Upper lobe of left lung (tissue), 6 donors: ENCODE results near the gene PLXND1. TPM values are rescaled to one million over a fixed set of nuclear protein-coding genes. Genes with fewer than 3 reads are reported as not detected.

Experiments
- ATAC-seq, 2 donors: fragments of 200-7000 bp; cut with Tn5 transposase; one replicate each; pipeline ENCODE4 v1.9.1; 2022; ENCODE audit warnings: mild to moderate bottlenecking in 2 of 2, moderate library complexity in 2 of 2; ENCODE audit not compliant: low FRiP score in 2 of 2
- DNase-seq, 2 donors: peaks; one replicate each; pipeline ENCODE4 v3.0.0-alpha.2; 2019 to 2020
- H3K27ac ChIP-seq, 4 donors: fragments of 200-600 bp; sonication (generic); one replicate each; pipeline ENCODE4 v1.5.1; 2016 to 2019
- H3K27me3 ChIP-seq, 4 donors: fragments of 200-600 bp; sonication (generic); one replicate each; pipeline ENCODE4 v1.5.1; 2017 to 2019
- H3K36me3 ChIP-seq, 4 donors: fragments of 200-600 bp; sonication (generic); one replicate each; pipeline ENCODE4 v1.5.1; 2016 to 2019
- H3K4me1 ChIP-seq, 4 donors: fragments of 200-600 bp; sonication (generic); one replicate each; pipeline ENCODE4 v1.5.1; 2018 to 2019
- H3K4me3 ChIP-seq, 4 donors: fragments of 200-600 bp; sonication (generic); one replicate each; pipeline ENCODE4 v1.5.1; 2017 to 2019; ENCODE audit warnings: mild to moderate bottlenecking in 2 of 4, moderate library complexity in 1 of 4
- H3K9me3 ChIP-seq, 4 donors: fragments of 200-600 bp; sonication (generic); one replicate each; pipeline ENCODE4 v1.5.1; 2018 to 2019
- CTCF ChIP-seq, 6 experiments: fragments of 450-650 bp in 4 of 6; fragments of 200-600 bp in 2 of 6; sonication (generic) in 2 of 6; IDR thresholded peaks; one replicate each; pipeline ENCODE4 v1.5.1; 2016 to 2019; ENCODE audit warnings: antibody characterized with exemption in 6 of 6
- EP300 ChIP-seq, 4 donors: sonication (generic); formaldehyde crosslinking; IDR thresholded peaks; one replicate each; pipeline ENCODE4 v1.5.1; 2017; ENCODE audit warnings: antibody characterized with exemption in 4 of 4, control low read depth in 2 of 4
- POLR2A ChIP-seq, 4 donors: fragments of 450-650 bp; IDR thresholded peaks; one replicate each; pipeline ENCODE4 v1.5.1; 2016 to 2017; ENCODE audit warnings: antibody characterized with exemption in 4 of 4, mild to moderate bottlenecking in 2 of 4
- POLR2AphosphoS5 ChIP-seq, 2 donors: sonication (generic); formaldehyde crosslinking; IDR thresholded peaks; one replicate each; pipeline ENCODE4 v1.5.1; 2017; ENCODE audit warnings: antibody characterized with exemption in 2 of 2
- WGBS, 2 donors: methylation state at CpG; one replicate each; pipeline ENCODE4 v1.1.5; 2017 to 2018; 5-methylcytosine and 5-hydroxymethylcytosine counted together
- total RNA-seq, 6 donors: library from RNA; depleted of rRNA in 4 of 6; stranded (reverse); fragments of >200 nt in 4 of 6; gene quantifications; one replicate each; pipeline versions ENCODE4 v1.1.0 to v1.2.1, GENCODE V29; 2016 to 2021
- donor health status: DM: no; HTN: no; CAD: no; lungs with moderate emphysema.
- donor health status: DM: no; HTN: yes; CAD: no; lungs with severe emphysema.

Gene PLXND1
- total RNA-seq, 6 donors from 2014 or later = 95.3 to 607 (median 227) TPM

- TF ChIP-seq POLR2A (IDR thresholded peaks at IDR 0.05) = no peak
- no peak for TF ChIP-seq EP300 (IDR thresholded peaks at IDR 0.05)
- no peak for TF ChIP-seq CTCF (IDR thresholded peaks at IDR 0.05)
- no peak for TF ChIP-seq POLR2AphosphoS5 (IDR thresholded peaks at IDR 0.05)
- Histone ChIP-seq H3K36me3 (peaks cover 0 to 17% (median 8%) of the 10 kb centered on the region in 4 donors), H3K27ac (no peak overlapping the region), H3K27me3 (no peaks in the 10 kb centered on the region), H3K9me3 (no peaks in the 10 kb centered on the region), H3K4me3 (no peak overlapping the region), H3K4me1 (no peaks in the 10 kb centered on the region)
- DNase-seq (no peak), ATAC-seq (no peak)
- WGBS, 2 donors = 96 to 97% methylated on average over 4 to 5 of the region's 5 CpGs
Measured at GRCh38 chr3:129522953-129523352, 83.5 kb downstream of the PLXND1 start.

- Histone ChIP-seq H3K27me3 (no peaks in the 10 kb centered on the region), H3K36me3 (peaks cover 0 to 30% (median 8%) of the 10 kb centered on the region in 4 donors), H3K27ac (no peak overlapping the region), H3K9me3 (no peaks in the 10 kb centered on the region), H3K4me3 (no peak overlapping the region), H3K4me1 (no peaks in the 10 kb centered on the region)
- TF ChIP-seq POLR2AphosphoS5 (IDR thresholded peaks at IDR 0.05) (no peak), POLR2A (IDR thresholded peaks at IDR 0.05) (no peak), EP300 (IDR thresholded peaks at IDR 0.05) (no peak), CTCF (IDR thresholded peaks at IDR 0.05) (no peak)
- DNase-seq (no peak), ATAC-seq (no peak)
- 86 to 88% methylated on average over 8 of the region's 8 CpGs for WGBS, 2 donors
Measured at GRCh38 chr3:129521611-129522010, 84.9 kb downstream of the PLXND1 start.

DNA sequence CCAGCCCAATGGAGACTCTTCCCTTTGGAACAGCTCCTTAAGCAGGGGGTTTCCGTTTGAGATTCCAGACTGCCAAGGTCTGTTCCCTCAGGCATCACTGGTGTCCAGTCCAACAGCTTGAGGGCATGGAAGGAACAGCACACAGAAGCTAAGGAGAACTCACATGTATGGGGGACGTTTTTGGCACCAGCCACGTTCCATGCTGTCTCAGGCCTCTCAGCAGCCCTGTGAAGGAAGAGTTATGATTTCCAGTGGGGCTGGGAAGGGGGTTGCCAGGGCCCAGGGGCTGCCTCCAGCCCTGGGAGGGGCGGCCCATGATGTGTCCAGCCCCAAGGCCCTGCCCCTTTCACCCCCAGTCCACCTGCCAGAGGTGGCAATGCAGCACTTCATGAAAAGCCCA, 85.5 kb downstream of the PLXND1 start:
- H3K4me3 ChIP-seq = no peak overlapping the region
- no peaks in the 10 kb centered on the region for H3K4me1 ChIP-seq
- TF ChIP-seq EP300 (IDR thresholded peaks at IDR 0.05) = no peak
- TF ChIP-seq POLR2A (IDR thresholded peaks at IDR 0.05) = no peak
- ATAC-seq = no peak
- no peaks in the 10 kb centered on the region for H3K27me3 ChIP-seq
- peaks cover 0 to 33% (median 8%) of the 10 kb centered on the region in 4 donors for H3K36me3 ChIP-seq
- DNase-seq = no peak
- H3K9me3 ChIP-seq = no peaks in the 10 kb centered on the region
- no peak overlapping the region for H3K27ac ChIP-seq
- 94% methylated on average over 4 of the region's 4 CpGs; no CpG with 5 or more reads in 1 of the 2 donors for WGBS, 2 donors

GRCh38 chr3:129519896-129520715, 86.4 kb downstream of the PLXND1 start:
- WGBS, 2 donors = 91% methylated on average over 13 to 15 of the region's 15 CpGs
- DNase-seq (no peak), ATAC-seq (no peak)
- TF ChIP-seq POLR2AphosphoS5 (IDR thresholded peaks at IDR 0.05) (no peak), POLR2A (IDR thresholded peaks at IDR 0.05) (no peak), CTCF (IDR thresholded peaks at IDR 0.05) (no peak), EP300 (IDR thresholded peaks at IDR 0.05) (no peak)
- Histone ChIP-seq H3K27me3 (no peaks in the 10 kb centered on the region), H3K4me1 (no peaks in the 10 kb centered on the region), H3K27ac (no peak overlapping the region), H3K36me3 (peaks cover 0 to 40% (median 8%) of the 10 kb centered on the region in 4 donors), H3K9me3 (no peaks in the 10 kb centered on the region), H3K4me3 (no peak overlapping the region)

GRCh38 chr3:129519449-129519848, 87.0 kb downstream of the PLXND1 start:
- no peak overlapping the region for H3K27ac ChIP-seq
- no peak for TF ChIP-seq POLR2A (IDR thresholded peaks at IDR 0.05)
- TF ChIP-seq CTCF (IDR thresholded peaks at IDR 0.05) = no peak
- WGBS, 2 donors = 91 to 92% methylated on average over 4 to 10 of the region's 10 CpGs
- no peak for ATAC-seq
- H3K4me3 ChIP-seq = no peak overlapping the region
- H3K4me1 ChIP-seq = no peaks in the 10 kb centered on the region
- DNase-seq = no peak
- H3K9me3 ChIP-seq = no peaks in the 10 kb centered on the region
- H3K27me3 ChIP-seq = no peaks in the 10 kb centered on the region
- H3K36me3 ChIP-seq = peaks cover 0 to 46% (median 8%) of the 10 kb centered on the region in 4 donors
